Measurements from ENCODE around the gene C2CD2.

C2CD2 gene

GRCh38 chr21:41914965-41915364, 38.9 kb downstream of the C2CD2 start:
- DNase-seq (ENCODE audit: low read depth in 2 of 2): no peak

GRCh38 chr21:41914358-41914757, 39.5 kb downstream of the C2CD2 start:
- no peak for DNase-seq (ENCODE audit: low read depth in 2 of 2)

- DNase-seq (ENCODE audit: low read depth in 2 of 2): no peak
Observed at GRCh38 chr21:41913230-41913629, 40.6 kb downstream of the C2CD2 start.

- no peak for DNase-seq (ENCODE audit: low read depth in 2 of 2)
Observed at GRCh38 chr21:41908829-41909228, 45.0 kb downstream of the C2CD2 start.

GRCh38 chr21:41907496-41908258, 46.1 kb downstream of the C2CD2 start:
- DNase-seq (ENCODE audit: low read depth in 2 of 2): no peak

- DNase-seq (ENCODE audit: low read depth in 2 of 2): no peak
Observed at GRCh38 chr21:41906770-41907169, 47.0 kb downstream of the C2CD2 start.

- DNase-seq (ENCODE audit: low read depth in 2 of 2): no peak
Observed at GRCh38 chr21:41903559-41904351, 50.1 kb downstream of the C2CD2 start.

GRCh38 chr21:41902946-41903345, 50.9 kb downstream of the C2CD2 start:
- DNase-seq (ENCODE audit: low read depth in 2 of 2): no peak

- no peak for DNase-seq (ENCODE audit: low read depth in 2 of 2)
Observed at GRCh38 chr21:41901782-41902181, 52.0 kb downstream of the C2CD2 start.

- no peak for DNase-seq (ENCODE audit: low read depth in 2 of 2)
Observed at GRCh38 chr21:41901099-41901498, 52.7 kb downstream of the C2CD2 start.

- no peak for DNase-seq (ENCODE audit: low read depth in 2 of 2)
Observed at GRCh38 chr21:41900401-41900800, 53.4 kb downstream of the C2CD2 start.

GRCh38 chr21:41899426-41900202, 54.2 kb downstream of the C2CD2 start:
- DNase-seq (ENCODE audit: low read depth in 2 of 2): peak in 1 of 2 donors; percentile 19

GRCh38 chr21:41898998-41899397, 54.8 kb downstream of the C2CD2 start:
- no peak for DNase-seq (ENCODE audit: low read depth in 2 of 2)

GRCh38 chr21:41897700-41898099, 56.1 kb downstream of the C2CD2 start:
- no peak for DNase-seq (ENCODE audit: low read depth in 2 of 2)

GRCh38 chr21:41897047-41897669, 56.7 kb downstream of the C2CD2 start:
- DNase-seq (ENCODE audit: low read depth in 2 of 2): no peak

GRCh38 chr21:41895643-41896493, 58.0 kb downstream of the C2CD2 start:
- DNase-seq (ENCODE audit: low read depth in 2 of 2): peak; percentile 20 to 43

GRCh38 chr21:41894922-41895557, 58.8 kb downstream of the C2CD2 start:
- DNase-seq (ENCODE audit: low read depth in 2 of 2): no peak

- DNase-seq (ENCODE audit: low read depth in 2 of 2): no peak
Observed at GRCh38 chr21:41894511-41894910, 59.3 kb downstream of the C2CD2 start.

- DNase-seq (ENCODE audit: low read depth in 2 of 2): no peak
Observed at GRCh38 chr21:41892726-41893125, 61.1 kb downstream of the C2CD2 start.

- DNase-seq (ENCODE audit: low read depth in 2 of 2): no peak
Observed at GRCh38 chr21:41891132-41891531, 62.7 kb downstream of the C2CD2 start.
